ENCODE data around the gene HAVCR1. TPM values are rescaled to one million over a fixed set of nuclear protein-coding genes. Genes with fewer than 3 reads are reported as not detected.

The HAVCR1 gene
- total and polyA plus RNA-seq, 2 experiments from 2014 or later: not detected

DNA sequence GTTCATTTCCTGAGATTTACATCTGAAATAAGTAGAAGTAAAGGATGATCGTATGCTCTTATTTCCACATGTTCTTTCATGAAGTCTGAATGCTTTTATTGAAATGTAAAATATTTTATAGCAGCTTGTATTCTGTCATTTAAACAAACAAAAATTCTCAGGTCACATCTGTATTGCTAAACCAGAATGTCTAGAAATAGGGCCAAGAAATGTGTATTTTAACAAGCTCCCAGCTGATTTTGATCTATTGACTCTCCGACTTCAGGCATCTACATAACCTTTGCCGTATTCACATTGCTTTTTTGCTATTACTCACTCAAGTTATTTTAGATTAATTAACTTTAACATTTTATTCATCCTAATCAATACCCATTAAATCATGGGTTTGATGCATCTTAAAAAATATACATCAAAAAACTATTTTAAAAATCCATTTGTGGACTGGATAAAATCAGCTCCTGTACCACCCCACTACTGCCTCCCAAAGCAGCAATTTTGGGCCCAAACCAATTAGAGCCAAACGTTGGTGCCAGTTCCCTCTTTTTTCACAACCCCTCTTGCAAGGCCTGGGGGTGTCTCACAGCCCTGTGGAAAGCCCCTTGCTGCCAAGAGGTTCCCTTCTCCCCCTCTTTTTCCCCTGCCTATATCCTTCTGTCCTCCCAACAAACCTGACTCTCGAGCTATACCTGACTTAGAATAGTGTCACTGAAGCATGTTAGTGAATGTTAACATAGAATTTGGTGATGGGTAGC, 34.5 kb downstream of the HAVCR1 start (continued):
- TF ChIP-seq, protein P1, sequence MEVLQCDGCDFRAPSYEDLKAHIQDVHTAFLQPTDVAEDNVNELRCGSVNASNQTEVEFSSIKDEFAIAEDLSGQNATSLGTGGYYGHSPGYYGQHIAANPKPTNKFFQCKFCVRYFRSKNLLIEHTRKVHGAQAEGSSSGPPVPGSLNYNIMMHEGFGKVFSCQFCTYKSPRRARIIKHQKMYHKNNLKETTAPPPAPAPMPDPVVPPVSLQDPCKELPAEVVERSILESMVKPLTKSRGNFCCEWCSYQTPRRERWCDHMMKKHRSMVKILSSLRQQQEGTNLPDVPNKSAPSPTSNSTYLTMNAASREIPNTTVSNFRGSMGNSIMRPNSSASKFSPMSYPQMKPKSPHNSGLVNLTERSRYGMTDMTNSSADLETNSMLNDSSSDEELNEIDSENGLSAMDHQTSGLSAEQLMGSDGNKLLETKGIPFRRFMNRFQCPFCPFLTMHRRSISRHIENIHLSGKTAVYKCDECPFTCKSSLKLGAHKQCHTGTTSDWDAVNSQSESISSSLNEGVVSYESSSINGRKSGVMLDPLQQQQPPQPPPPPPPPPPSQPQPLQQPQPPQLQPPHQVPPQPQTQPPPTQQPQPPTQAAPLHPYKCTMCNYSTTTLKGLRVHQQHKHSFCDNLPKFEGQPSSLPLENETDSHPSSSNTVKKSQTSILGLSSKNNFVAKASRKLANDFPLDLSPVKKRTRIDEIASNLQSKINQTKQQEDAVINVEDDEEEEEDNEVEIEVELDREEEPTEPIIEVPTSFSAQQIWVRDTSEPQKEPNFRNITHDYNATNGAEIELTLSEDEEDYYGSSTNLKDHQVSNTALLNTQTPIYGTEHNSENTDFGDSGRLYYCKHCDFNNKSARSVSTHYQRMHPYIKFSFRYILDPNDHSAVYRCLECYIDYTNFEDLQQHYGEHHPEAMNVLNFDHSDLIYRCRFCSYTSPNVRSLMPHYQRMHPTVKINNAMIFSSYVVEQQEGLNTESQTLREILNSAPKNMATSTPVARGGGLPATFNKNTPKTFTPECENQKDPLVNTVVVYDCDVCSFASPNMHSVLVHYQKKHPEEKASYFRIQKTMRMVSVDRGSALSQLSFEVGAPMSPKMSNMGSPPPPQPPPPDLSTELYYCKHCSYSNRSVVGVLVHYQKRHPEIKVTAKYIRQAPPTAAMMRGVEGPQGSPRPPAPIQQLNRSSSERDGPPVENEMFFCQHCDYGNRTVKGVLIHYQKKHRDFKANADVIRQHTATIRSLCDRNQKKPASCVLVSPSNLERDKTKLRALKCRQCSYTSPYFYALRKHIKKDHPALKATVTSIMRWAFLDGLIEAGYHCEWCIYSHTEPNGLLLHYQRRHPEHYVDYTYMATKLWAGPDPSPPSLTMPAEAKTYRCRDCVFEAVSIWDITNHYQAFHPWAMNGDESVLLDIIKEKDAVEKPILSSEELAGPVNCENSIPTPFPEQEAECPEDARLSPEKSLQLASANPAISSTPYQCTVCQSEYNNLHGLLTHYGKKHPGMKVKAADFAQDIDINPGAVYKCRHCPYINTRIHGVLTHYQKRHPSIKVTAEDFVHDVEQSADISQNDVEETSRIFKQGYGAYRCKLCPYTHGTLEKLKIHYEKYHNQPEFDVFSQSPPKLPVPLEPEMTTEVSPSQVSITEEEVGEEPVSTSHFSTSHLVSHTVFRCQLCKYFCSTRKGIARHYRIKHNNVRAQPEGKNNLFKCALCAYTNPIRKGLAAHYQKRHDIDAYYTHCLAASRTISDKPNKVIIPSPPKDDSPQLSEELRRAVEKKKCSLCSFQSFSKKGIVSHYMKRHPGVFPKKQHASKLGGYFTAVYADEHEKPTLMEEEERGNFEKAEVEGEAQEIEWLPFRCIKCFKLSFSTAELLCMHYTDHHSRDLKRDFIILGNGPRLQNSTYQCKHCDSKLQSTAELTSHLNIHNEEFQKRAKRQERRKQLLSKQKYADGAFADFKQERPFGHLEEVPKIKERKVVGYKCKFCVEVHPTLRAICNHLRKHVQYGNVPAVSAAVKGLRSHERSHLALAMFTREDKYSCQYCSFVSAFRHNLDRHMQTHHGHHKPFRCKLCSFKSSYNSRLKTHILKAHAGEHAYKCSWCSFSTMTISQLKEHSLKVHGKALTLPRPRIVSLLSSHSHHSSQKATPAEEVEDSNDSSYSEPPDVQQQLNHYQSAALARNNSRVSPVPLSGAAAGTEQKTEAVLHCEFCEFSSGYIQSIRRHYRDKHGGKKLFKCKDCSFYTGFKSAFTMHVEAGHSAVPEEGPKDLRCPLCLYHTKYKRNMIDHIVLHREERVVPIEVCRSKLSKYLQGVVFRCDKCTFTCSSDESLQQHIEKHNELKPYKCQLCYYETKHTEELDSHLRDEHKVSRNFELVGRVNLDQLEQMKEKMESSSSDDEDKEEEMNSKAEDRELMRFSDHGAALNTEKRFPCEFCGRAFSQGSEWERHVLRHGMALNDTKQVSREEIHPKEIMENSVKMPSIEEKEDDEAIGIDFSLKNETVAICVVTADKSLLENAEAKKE (CRISPR knock-in tag; IDR thresholded peaks at IDR 0.05): no peak
- TF ChIP-seq ZNF331 (CRISPR knock-in tag; IDR thresholded peaks at IDR 0.05; ENCODE audit: low read depth) (no peak), ZNF114 (CRISPR knock-in tag; IDR thresholded peaks at IDR 0.05) (no peak), NANOG (IDR thresholded peaks at IDR 0.05; ENCODE audit: borderline replicate concordance) (no peak)
- TF ChIP-seq, protein P2, sequence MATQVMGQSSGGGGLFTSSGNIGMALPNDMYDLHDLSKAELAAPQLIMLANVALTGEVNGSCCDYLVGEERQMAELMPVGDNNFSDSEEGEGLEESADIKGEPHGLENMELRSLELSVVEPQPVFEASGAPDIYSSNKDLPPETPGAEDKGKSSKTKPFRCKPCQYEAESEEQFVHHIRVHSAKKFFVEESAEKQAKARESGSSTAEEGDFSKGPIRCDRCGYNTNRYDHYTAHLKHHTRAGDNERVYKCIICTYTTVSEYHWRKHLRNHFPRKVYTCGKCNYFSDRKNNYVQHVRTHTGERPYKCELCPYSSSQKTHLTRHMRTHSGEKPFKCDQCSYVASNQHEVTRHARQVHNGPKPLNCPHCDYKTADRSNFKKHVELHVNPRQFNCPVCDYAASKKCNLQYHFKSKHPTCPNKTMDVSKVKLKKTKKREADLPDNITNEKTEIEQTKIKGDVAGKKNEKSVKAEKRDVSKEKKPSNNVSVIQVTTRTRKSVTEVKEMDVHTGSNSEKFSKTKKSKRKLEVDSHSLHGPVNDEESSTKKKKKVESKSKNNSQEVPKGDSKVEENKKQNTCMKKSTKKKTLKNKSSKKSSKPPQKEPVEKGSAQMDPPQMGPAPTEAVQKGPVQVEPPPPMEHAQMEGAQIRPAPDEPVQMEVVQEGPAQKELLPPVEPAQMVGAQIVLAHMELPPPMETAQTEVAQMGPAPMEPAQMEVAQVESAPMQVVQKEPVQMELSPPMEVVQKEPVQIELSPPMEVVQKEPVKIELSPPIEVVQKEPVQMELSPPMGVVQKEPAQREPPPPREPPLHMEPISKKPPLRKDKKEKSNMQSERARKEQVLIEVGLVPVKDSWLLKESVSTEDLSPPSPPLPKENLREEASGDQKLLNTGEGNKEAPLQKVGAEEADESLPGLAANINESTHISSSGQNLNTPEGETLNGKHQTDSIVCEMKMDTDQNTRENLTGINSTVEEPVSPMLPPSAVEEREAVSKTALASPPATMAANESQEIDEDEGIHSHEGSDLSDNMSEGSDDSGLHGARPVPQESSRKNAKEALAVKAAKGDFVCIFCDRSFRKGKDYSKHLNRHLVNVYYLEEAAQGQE (IDR thresholded peaks at IDR 0.05; ENCODE audit: unreplicated experiment): no peak
